K562 (cell line): ENCODE measurements around the gene TIMM23. TPM values are rescaled to one million over a fixed set of nuclear protein-coding genes. Genes with fewer than 3 reads are reported as not detected.
A peak's percentile ranks its signal among the peaks of the same experiment; 100 is the strongest.

Experiments used
- ATAC-seq: fragments of 200-7000 bp; cut with Tn5 transposase; 3 replicates; pipeline ENCODE4 v1.9.1; 2020; ENCODE audit warnings: moderate library complexity
- BruUV-seq: library from RNA; stranded (reverse); fragments of 400-500 nt; replicated peaks from 2 replicates; lab custom pipeline; 2021; lab: Mats Ljungman, UMichigan
- CTCF ChIA-PET: fragments of 300-600 bp; formaldehyde crosslinking; extraction: SDS; loops from one replicate; lab custom pipeline; 2021; ENCODE audit warnings: low intra/inter-chr PET ratio; lab: Yijun Ruan, JAX
- POLR2A ChIA-PET: fragments of 300-600, 350-650 bp; sonication (Branson Sonifier 250); formaldehyde crosslinking; extraction: SDS; loops from one replicate; lab custom pipeline; 2021; ENCODE audit warnings: antibody characterized with exemption, inconsistent platforms; lab: Yijun Ruan, JAX
- DNase-seq, 4 experiments: peaks; one replicate each; pipeline versions ENCODE4 v3.0.0 to v3.0.0-alpha.2; 2011 to 2018; ENCODE audit warnings: low spot score in 3 of 4, mixed read lengths in 3 of 4; ENCODE audit errors: extremely low read depth in 1 of 4
- FAIRE-seq: peaks from 2 replicates; lab custom pipeline; 2011; peaks lifted over from hg19 to GRCh38; lab: Jason Lieb, UNC
- H2AFZ ChIP-seq: 2 replicates; pipeline ENCODE4 v1.6.0; 2011; ENCODE audit warnings: low read depth, low read length, control low read depth, inconsistent platforms
- H3K27ac ChIP-seq: fragments of 200-600 bp; 3 replicates; pipeline ENCODE4 v1.8.0; 2011; ENCODE audit warnings: low read depth, mild to moderate bottlenecking, control low read depth, inconsistent platforms, low read length, moderate library complexity, mixed read lengths; ENCODE audit errors: extremely low read depth
- H3K27me3 ChIP-seq, 2 experiments: fragments of 300-600 bp in 1 of 2; 2 replicates in 1 of 2; 3 replicates in 1 of 2; pipeline versions ENCODE4 v1.6.0 to v1.8.0; 2011; ENCODE audit warnings: inconsistent platforms in 2 of 2, low read length in 2 of 2, mild to moderate bottlenecking in 1 of 2, mixed read lengths in 1 of 2, moderate library complexity in 1 of 2; ENCODE audit not compliant: control insufficient read depth in 2 of 2, insufficient read depth in 2 of 2
- H3K36me3 ChIP-seq: fragments of 300-600 bp; 3 replicates; pipeline ENCODE4 v1.8.0; 2011; ENCODE audit warnings: mild to moderate bottlenecking, low read length, inconsistent platforms; ENCODE audit not compliant: control insufficient read depth, insufficient read depth
- H3K4me1 ChIP-seq, 2 experiments: fragments of 200-600 bp in 1 of 2; replicated peaks in 1 of 2; 2 replicates in 1 of 2; 3 replicates in 1 of 2; pipeline versions ENCODE4 v1.5.1 to v1.8.0; 2011; ENCODE audit warnings: inconsistent platforms in 2 of 2, low read length in 2 of 2, mild to moderate bottlenecking in 1 of 2, mixed read lengths in 1 of 2, moderate library complexity in 1 of 2; ENCODE audit not compliant: control insufficient read depth in 2 of 2, insufficient read depth in 2 of 2
- H3K4me2 ChIP-seq: 2 replicates; pipeline ENCODE4 v1.6.1; 2011; ENCODE audit warnings: low read length, control low read depth, inconsistent platforms, mixed read lengths; ENCODE audit not compliant: insufficient read depth
- H3K4me3 ChIP-seq: fragments of 200-600 bp; sonication (generic), shearing (Covaris generic); 2 replicates; pipeline ENCODE4 v1.5.1; 2016; ENCODE audit warnings: control low read depth, inconsistent platforms
- H3K79me2 ChIP-seq: fragments of 200-600 bp; 3 replicates; pipeline ENCODE4 v1.8.0; 2011; ENCODE audit warnings: low read length, inconsistent platforms; ENCODE audit not compliant: control insufficient read depth, insufficient read depth
- H3K9ac ChIP-seq, 2 experiments: 2 replicates each; pipeline versions ENCODE4 v1.6.0 to v1.6.1; 2011; ENCODE audit warnings: low read depth in 2 of 2, low read length in 2 of 2, control low read depth in 1 of 2, inconsistent platforms in 1 of 2, mild to moderate bottlenecking in 1 of 2, mixed read lengths in 1 of 2; ENCODE audit not compliant: insufficient read depth in 1 of 2
- H3K9me1 ChIP-seq: one replicate; pipeline ENCODE4 v1.6.0; 2011; ENCODE audit warnings: inconsistent platforms, mild to moderate bottlenecking, low read length, moderate library complexity; ENCODE audit not compliant: control insufficient read depth, insufficient read depth
- H3K9me3 ChIP-seq: replicated peaks from 2 replicates; pipeline ENCODE4 v1.5.1; 2011; ENCODE audit warnings: low read depth, low read length, inconsistent platforms; ENCODE audit not compliant: control insufficient read depth, insufficient read depth
- H4K20me1 ChIP-seq: replicated peaks from 2 replicates; pipeline ENCODE4 v1.6.1; 2011; ENCODE audit warnings: low read length, inconsistent platforms, mixed read lengths; ENCODE audit not compliant: control insufficient read depth, insufficient read depth
- EHMT2 ChIP-seq: fragments of 450-650 bp; IDR thresholded peaks from 2 replicates; pipeline ENCODE4 v1.6.1; 2018; ENCODE audit warnings: antibody characterized with exemption
- ETV6 ChIP-seq, 3 experiments: fragments of 150-350 bp in 1 of 3; sonication (generic) in 1 of 3; formaldehyde crosslinking in 1 of 3; IDR thresholded peaks; 2 replicates each; pipeline versions ENCODE4 v1.6.1 to v1.8.0; 2014 to 2022; ENCODE audit warnings: borderline replicate concordance in 2 of 3, low read depth in 2 of 3, antibody characterized with exemption in 1 of 3, low read length in 1 of 3, mild to moderate bottlenecking in 1 of 3, missing genetic modification reagents in 1 of 3
- GTF2A2 ChIP-seq: IDR thresholded peaks from 2 replicates; pipeline ENCODE4 v1.6.1; 2016; ENCODE audit warnings: mild to moderate bottlenecking, missing genetic modification characterization, missing compliant biosample characterization
- KDM2B ChIP-seq: fragments of 250-450 bp; sonication (Bioruptor Pico); IDR thresholded peaks from 2 replicates; pipeline ENCODE4 v1.8.0; 2021; ENCODE audit warnings: mild to moderate bottlenecking, moderate library complexity
- KLF1 ChIP-seq: fragments of 450-650 bp; IDR thresholded peaks from 2 replicates; pipeline ENCODE4 v1.6.1; 2016; ENCODE audit warnings: missing genetic modification characterization, missing compliant biosample characterization
- MTA3 ChIP-seq: fragments of 450-650 bp; formaldehyde crosslinking; IDR thresholded peaks from 2 replicates; pipeline ENCODE4 v1.6.1; 2017; ENCODE audit warnings: mild to moderate bottlenecking, borderline replicate concordance
- SMARCC2 ChIP-seq: fragments of 450-650 bp; IDR thresholded peaks from 2 replicates; pipeline ENCODE4 v1.6.1; 2017; ENCODE audit warnings: antibody characterized with exemption, moderate library complexity, mild to moderate bottlenecking, low read depth
- SP2 ChIP-seq: IDR thresholded peaks from 2 replicates; pipeline ENCODE4 v1.6.1; 2011; ENCODE audit warnings: mild to moderate bottlenecking, low read depth, low read length, moderate library complexity; ENCODE audit not compliant: poor library complexity, severe bottlenecking; ENCODE audit errors: extremely low read depth
- ZNF324 ChIP-seq: fragments of 250-450 bp; sonication (Bioruptor Pico); IDR thresholded peaks from 2 replicates; pipeline ENCODE4 v1.4.0; 2020; ENCODE audit warnings: mild to moderate bottlenecking
- ZNF668 ChIP-seq: fragments of 250-450 bp; sonication (Bioruptor Pico); IDR thresholded peaks from 2 replicates; pipeline ENCODE4 v1.8.0; 2022; ENCODE audit warnings: mild to moderate bottlenecking, inconsistent platforms
- WGBS: fragments of 100-300 bp; shearing (Covaris generic); methylation state at CpG from one replicate; pipeline ENCODE4 v1.1.6; 2016; ENCODE audit warnings: low coverage, mixed read lengths; ENCODE audit not compliant: insufficient coverage; ENCODE audit errors: missing lambda C conversion rate; 5-methylcytosine and 5-hydroxymethylcytosine counted together
- in situ Hi-C: fragments of 300-500 bp; cut with MboI; formaldehyde crosslinking; loops from 4 replicates; pipeline ENCODE4 v1.15.0; 2018; ENCODE audit warnings: inconsistent platforms, mixed read lengths
- intact Hi-C: fragments of 100-400 bp; cut with micrococcal nuclease; formaldehyde crosslinking; loops from 2 replicates; pipeline ENCODE4 v1.14.2; 2022
- polyA plus RNA-seq, 8 experiments: library from polyadenylated mRNA; depleted of rRNA in 4 of 8; stranded (reverse) in 5 of 8; unstranded in 3 of 8; fragments of >200 nt; fragmentation: Nextera tagmentation in 2 of 8; fragmentation: Illumina TruSeq in 1 of 8; extraction: Ambion mirVana in 2 of 8; extraction: Trizol in 1 of 8; gene quantifications; 2 replicates each; pipeline versions ENCODE4 v1.2.1 to v1.2.3, GENCODE V29; 2011 to 2014; ENCODE audit warnings: inconsistent platforms in 1 of 8, missing spikeins in 1 of 8
- total RNA-seq, 7 experiments: library from RNA; depleted of rRNA in 6 of 7; stranded (reverse); fragments of >200 nt in 6 of 7; fragmentation: Illumina TruSeq in 2 of 7; extraction: Trizol in 2 of 7; gene quantifications; 2 replicates each; pipeline versions ENCODE4 v1.2.1 to v1.2.3, GENCODE V29; 2011 to 2021; ENCODE audit warnings: low replicate concordance in 1 of 7
- TF ChIP-seq, protein P1 (sequence below): fragments of 450-650 bp; IDR thresholded peaks from 2 replicates; pipeline ENCODE4 v1.7.0; 2016; ENCODE audit warnings: borderline replicate concordance
- TF ChIP-seq, protein P2 (sequence below): fragments of 150-350 bp; IDR thresholded peaks from 2 replicates; pipeline ENCODE4 v1.6.1; 2014; ENCODE audit warnings: low read depth, mild to moderate bottlenecking, low read length, borderline replicate concordance
- TF ChIP-seq, protein P3 (sequence below): fragments of 250-450 bp; sonication (Bioruptor Pico); IDR thresholded peaks from 2 replicates; pipeline ENCODE4 v1.8.0; 2021; ENCODE audit warnings: borderline replicate concordance, mild to moderate bottlenecking, moderate library complexity; ENCODE audit not compliant: poor library complexity, severe bottlenecking
- TF ChIP-seq, protein P4 (sequence below): fragments of 450-650 bp; IDR thresholded peaks from 2 replicates; pipeline ENCODE4 v1.6.1; 2016; ENCODE audit warnings: low read depth, mild to moderate bottlenecking, moderate library complexity

Gene TIMM23
- total and polyA plus RNA-seq, 9 of the 15 experiments (the other 6 are each of a cell fraction or from before 2014, with no cell fraction given), result 148 to 280 (median 183) TPM

DNA sequence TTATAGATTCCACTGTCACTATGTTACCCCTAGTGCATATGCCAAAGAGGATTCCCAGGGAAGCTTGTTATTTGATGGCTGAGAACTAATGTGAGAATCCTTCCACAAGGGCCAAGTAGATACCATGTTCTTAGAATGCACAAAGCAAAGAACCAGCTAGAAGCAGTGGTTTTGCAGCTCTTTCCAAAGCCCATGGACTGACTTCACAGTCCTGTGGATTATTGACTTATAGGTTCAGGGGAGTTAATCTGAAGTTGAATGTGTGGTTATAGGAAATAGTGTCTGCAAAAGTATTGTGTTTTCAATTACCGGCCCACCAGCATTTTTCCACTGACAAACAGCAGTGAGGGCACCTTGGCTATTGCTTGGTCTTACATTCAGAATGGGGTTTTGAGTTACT lies 28.2 kb downstream of the TIMM23 start:
- peak overlapping the region in 1 of 2 experiments; percentile 31; a peak in 2 of 4 replicates for H3K9ac ChIP-seq
- H3K4me1 ChIP-seq, result peaks cover 16 to 41% of the 10 kb centered on the region in 2 experiments; a peak in 4 of 5 replicates
- no peak overlapping the region for H3K4me3 ChIP-seq
- CTCF ChIA-PET, result no interaction called here
- H3K9me1 ChIP-seq, result no peaks in the 10 kb centered on the region
- H3K4me2 ChIP-seq, result peak overlapping the region; percentile 57
- H3K36me3 ChIP-seq, result peaks cover 81% of the 10 kb centered on the region
- in situ Hi-C loops (no loop called here), intact Hi-C loops (loop anchor here (2.0 kb wide), 1 partner anchor 18 kb away; no protein-coding TSS in a partner anchor)
- H4K20me1 ChIP-seq, result no peaks in the 10 kb centered on the region
- 0 out of 2 replicates have a peak, but pooled peaks cover 2% of the 10 kb centered on the region for H3K9me3 ChIP-seq
- H3K27me3 ChIP-seq, result no peaks in the 10 kb centered on the region
- peak; percentile 9 for ATAC-seq
- no TSS peak for BruUV-seq
- no peak overlapping the region for H2AFZ ChIP-seq
- POLR2A ChIA-PET, result interaction anchor here (1.0 to 2.9 kb wide), 6 partner anchors 9 to 29 kb away, joined by 4 to 37 read pairs (median 8); partner anchors contain the start of gene NCOA4
- WGBS, result 42% methylated on average over 1 of the region's 1 CpG
- no peak for DNase-seq
- FAIRE-seq, result no peak
- peak overlapping the region; percentile 86 for H3K27ac ChIP-seq
- peaks cover 50% of the 10 kb centered on the region for H3K79me2 ChIP-seq
- TF ChIP-seq SP2 (no peak), ZNF668 (peak; percentile 9; the same call in 1 of the 2 replicates), MTA3 (0 out of 2 replicates have a peak, but pooled peaks have one; percentile 23), GTF2A2 (tag) (peak; percentile 51; the same call in 1 of the 2 replicates), ETV6 (IDR thresholded peaks at IDR 0.05; ENCODE audit: borderline replicate concordance in 1 of 2, low read depth in 2 of 2, low read length in 1 of 2) (0 out of 4 replicates have a peak, but pooled peaks of 1 of the 2 experiments have one; percentile 12), ETV6 (CRISPR knock-in tag; IDR thresholded peaks at IDR 0.05; ENCODE audit: borderline replicate concordance) (no peak), ZNF324 (CRISPR knock-in tag) (no peak), KDM2B (CRISPR knock-in tag) (0 out of 2 replicates have a peak, but pooled peaks have one; percentile 19), EHMT2 (0 out of 2 replicates have a peak, but pooled peaks have one; percentile 54), SMARCC2 (no peak), KLF1 (no peak)
- TF ChIP-seq, protein P1, sequence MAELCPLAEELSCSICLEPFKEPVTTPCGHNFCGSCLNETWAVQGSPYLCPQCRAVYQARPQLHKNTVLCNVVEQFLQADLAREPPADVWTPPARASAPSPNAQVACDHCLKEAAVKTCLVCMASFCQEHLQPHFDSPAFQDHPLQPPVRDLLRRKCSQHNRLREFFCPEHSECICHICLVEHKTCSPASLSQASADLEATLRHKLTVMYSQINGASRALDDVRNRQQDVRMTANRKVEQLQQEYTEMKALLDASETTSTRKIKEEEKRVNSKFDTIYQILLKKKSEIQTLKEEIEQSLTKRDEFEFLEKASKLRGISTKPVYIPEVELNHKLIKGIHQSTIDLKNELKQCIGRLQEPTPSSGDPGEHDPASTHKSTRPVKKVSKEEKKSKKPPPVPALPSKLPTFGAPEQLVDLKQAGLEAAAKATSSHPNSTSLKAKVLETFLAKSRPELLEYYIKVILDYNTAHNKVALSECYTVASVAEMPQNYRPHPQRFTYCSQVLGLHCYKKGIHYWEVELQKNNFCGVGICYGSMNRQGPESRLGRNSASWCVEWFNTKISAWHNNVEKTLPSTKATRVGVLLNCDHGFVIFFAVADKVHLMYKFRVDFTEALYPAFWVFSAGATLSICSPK, result no peak
- TF ChIP-seq, protein P2, sequence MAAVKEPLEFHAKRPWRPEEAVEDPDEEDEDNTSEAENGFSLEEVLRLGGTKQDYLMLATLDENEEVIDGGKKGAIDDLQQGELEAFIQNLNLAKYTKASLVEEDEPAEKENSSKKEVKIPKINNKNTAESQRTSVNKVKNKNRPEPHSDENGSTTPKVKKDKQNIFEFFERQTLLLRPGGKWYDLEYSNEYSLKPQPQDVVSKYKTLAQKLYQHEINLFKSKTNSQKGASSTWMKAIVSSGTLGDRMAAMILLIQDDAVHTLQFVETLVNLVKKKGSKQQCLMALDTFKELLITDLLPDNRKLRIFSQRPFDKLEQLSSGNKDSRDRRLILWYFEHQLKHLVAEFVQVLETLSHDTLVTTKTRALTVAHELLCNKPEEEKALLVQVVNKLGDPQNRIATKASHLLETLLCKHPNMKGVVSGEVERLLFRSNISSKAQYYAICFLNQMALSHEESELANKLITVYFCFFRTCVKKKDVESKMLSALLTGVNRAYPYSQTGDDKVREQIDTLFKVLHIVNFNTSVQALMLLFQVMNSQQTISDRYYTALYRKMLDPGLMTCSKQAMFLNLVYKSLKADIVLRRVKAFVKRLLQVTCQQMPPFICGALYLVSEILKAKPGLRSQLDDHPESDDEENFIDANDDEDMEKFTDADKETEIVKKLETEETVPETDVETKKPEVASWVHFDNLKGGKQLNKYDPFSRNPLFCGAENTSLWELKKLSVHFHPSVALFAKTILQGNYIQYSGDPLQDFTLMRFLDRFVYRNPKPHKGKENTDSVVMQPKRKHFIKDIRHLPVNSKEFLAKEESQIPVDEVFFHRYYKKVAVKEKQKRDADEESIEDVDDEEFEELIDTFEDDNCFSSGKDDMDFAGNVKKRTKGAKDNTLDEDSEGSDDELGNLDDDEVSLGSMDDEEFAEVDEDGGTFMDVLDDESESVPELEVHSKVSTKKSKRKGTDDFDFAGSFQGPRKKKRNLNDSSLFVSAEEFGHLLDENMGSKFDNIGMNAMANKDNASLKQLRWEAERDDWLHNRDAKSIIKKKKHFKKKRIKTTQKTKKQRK, result no peak
- TF ChIP-seq, protein P3, sequence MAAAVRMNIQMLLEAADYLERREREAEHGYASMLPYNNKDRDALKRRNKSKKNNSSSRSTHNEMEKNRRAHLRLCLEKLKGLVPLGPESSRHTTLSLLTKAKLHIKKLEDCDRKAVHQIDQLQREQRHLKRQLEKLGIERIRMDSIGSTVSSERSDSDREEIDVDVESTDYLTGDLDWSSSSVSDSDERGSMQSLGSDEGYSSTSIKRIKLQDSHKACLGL (CRISPR knock-in tag), result no peak
- TF ChIP-seq, protein P4, sequence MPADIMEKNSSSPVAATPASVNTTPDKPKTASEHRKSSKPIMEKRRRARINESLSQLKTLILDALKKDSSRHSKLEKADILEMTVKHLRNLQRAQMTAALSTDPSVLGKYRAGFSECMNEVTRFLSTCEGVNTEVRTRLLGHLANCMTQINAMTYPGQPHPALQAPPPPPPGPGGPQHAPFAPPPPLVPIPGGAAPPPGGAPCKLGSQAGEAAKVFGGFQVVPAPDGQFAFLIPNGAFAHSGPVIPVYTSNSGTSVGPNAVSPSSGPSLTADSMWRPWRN, result 0 out of 2 replicates have a peak, but pooled peaks have one; percentile 25
